RWPE1 (cell line): ENCODE data around the gene ATP23.

Source experiments
- CTCF ChIA-PET: fragments of 350-600 bp; sonication (Branson Sonifier 250); formaldehyde crosslinking; extraction: SDS; loops from one replicate; lab custom pipeline; 2021; lab: Yijun Ruan, JAX
- POLR2A ChIA-PET: fragments of 400-600 bp; formaldehyde crosslinking; extraction: SDS; loops from one replicate; lab custom pipeline; 2020; ENCODE audit warnings: antibody characterized with exemption; ENCODE audit not compliant: low non-redundant PET; lab: Yijun Ruan, JAX
- DNase-seq: peaks from one replicate; pipeline ENCODE4 v3.0.0; 2012; ENCODE audit warnings: low spot score
- H3K27ac ChIP-seq: fragments of 450-650 bp; 2 replicates; pipeline ENCODE4 v1.5.1; 2017
- CTCF ChIP-seq: fragments of 450-650 bp; conservative IDR thresholded peaks from 2 replicates; pipeline ENCODE4 v1.5.1; 2017; ENCODE audit warnings: low read depth, mild to moderate bottlenecking

Gene ATP23

DNA sequence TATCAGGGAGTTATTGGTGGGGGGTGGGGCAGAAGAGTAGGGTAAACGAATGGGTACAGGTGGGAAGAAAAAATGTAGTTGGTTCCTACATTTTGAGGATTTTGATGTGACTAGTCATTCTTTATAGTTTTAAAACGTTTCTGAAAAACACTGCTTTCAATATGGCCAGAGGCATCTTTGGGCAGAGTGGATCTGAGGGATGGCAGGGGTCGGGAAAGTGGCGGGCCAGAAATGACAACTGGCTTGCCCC, 527 bp upstream of the ATP23 start:
- ChIA-PET CTCF (no interaction called here), POLR2A (no interaction called here)
- TF ChIP-seq CTCF, result no peak
- H3K27ac ChIP-seq, result peak overlapping the region; percentile 86
- DNase-seq, result no peak

GRCh38 chr12:57943438-57944080, 2.2 kb downstream of the ATP23 start:
- ChIA-PET POLR2A (no interaction called here), CTCF (no interaction called here)
- DNase-seq, result no peak
- TF ChIP-seq CTCF, result no peak
- H3K27ac ChIP-seq, result no peak overlapping the region

DNA sequence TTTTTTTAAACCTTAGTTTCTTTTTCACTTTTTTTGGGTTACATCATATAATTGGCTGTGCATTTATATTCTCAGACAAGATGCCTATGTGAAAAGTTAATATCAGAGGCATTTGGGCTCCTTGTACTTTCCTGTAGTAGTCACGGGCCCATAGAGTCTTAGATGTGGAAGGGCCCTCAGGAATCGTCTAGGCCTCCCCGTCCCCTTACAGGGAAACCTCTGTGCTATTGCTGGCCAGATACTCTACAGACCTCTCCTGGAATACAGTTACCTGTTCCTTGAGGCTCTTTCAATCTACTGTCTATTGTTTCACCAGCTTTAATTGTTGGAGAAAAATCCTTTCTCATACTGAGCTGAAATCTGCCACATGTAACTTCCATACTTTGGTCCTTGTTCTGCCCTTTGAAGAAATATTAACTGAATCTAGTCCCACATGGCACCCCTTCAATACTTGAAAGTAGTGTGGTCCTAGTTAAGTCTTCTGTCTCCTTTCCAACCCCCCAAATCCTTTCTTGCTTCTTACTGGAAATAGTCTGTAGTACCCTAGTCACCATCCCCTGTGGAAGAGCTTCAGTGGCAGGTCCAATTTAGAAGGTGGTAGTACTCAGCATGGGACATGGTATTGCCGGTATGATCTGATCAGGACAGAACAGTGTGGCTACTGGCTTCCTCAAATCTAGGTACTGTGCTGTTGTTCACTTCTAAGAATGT, 3.1 kb downstream of the ATP23 start:
- no peak for DNase-seq
- POLR2A ChIA-PET, result no interaction called here
- CTCF ChIA-PET, result no interaction called here
- no peak for TF ChIP-seq CTCF
- H3K27ac ChIP-seq, result no peak overlapping the region

- no peak overlapping the region for H3K27ac ChIP-seq
- no peak for TF ChIP-seq CTCF
- CTCF ChIA-PET, result no interaction called here
- POLR2A ChIA-PET, result no interaction called here
- no peak for DNase-seq
These were observed 11.4 kb downstream of the ATP23 start for GRCh38 chr12:57952766-57953165.

DNA sequence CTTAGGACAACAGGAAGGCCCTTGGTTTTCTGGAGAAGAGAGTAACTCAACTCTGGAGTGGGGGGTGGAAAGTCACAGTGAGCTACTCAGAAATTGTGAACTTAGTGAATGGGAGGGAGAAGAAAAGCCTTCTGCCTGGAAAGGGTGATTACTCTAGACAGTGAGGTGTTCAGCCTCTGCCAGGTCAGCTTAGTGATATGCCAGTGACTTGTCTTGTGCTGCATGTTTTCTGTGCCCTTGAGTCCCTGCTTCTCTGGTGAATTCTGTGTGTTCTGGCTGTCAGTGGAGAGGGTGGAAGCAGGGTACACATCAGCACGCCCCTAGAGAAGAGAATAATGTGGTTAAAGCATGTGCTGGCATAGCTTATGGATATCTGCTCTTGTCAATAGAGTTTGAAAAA, 13.4 kb downstream of the ATP23 start:
- ChIA-PET POLR2A (interaction anchor here (0.6 kb wide), 1 partner anchor 20 kb away, joined by 3 read pairs; no protein-coding TSS in a partner anchor), CTCF (no interaction called here)
- no peak for DNase-seq
- H3K27ac ChIP-seq, result no peak overlapping the region
- TF ChIP-seq CTCF, result no peak

- TF ChIP-seq CTCF, result no peak
- H3K27ac ChIP-seq, result no peak overlapping the region
- ChIA-PET POLR2A (no interaction called here), CTCF (no interaction called here)
- no peak for DNase-seq
These were observed 16.8 kb downstream of the ATP23 start for GRCh38 chr12:57958061-57958657.
